ENCODE results near the gene CSTF3.

CSTF3 gene

GRCh38 chr11:33157103-33158027 lies 3.9 kb downstream of the CSTF3 start:
- peaks cover 70% of the 10 kb centered on the region for H3K36me3 ChIP-seq (ENCODE audit: control insufficient read depth, low read length)
- H3K9me2 ChIP-seq (replicated peaks; ENCODE audit: control insufficient read depth, low read length) = no peaks in the 10 kb centered on the region
- TF ChIP-seq CTCF (IDR thresholded peaks at IDR 0.05; ENCODE audit: low read depth, low read length, poor library complexity, severe bottlenecking) (no peak), EZH2phosphoT487 (IDR thresholded peaks at IDR 0.05; ENCODE audit: borderline replicate concordance, low read length) (no peak)
- H3K4me2 ChIP-seq (ENCODE audit: low read length) = peak overlapping the region; percentile 81
- H3K27ac ChIP-seq (ENCODE audit: low read depth, low read length) = no peak overlapping the region
- H3K27me3 ChIP-seq (ENCODE audit: control insufficient read depth, low read length) = no peaks in the 10 kb centered on the region
- peaks cover 34% of the 10 kb centered on the region for H3K4me1 ChIP-seq (ENCODE audit: control insufficient read depth, low read length)
- H3K79me2 ChIP-seq (ENCODE audit: control insufficient read depth, low read length) = peaks cover 100% of the 10 kb centered on the region
- peak overlapping the region; percentile 94; the same call in 1 of the 2 replicates for H3K4me3 ChIP-seq (ENCODE audit: low read length)
- no peaks in the 10 kb centered on the region for H3F3A ChIP-seq (ENCODE audit: control insufficient read depth, insufficient read depth)
- no peaks in the 10 kb centered on the region for H3K9me3 ChIP-seq (ENCODE audit: control insufficient read depth, insufficient read depth, low read length)
- peaks cover 12% of the 10 kb centered on the region; the same call in 1 of the 2 replicates for H4K20me1 ChIP-seq (ENCODE audit: control insufficient read depth, insufficient read depth, low read depth, low read length)

GRCh38 chr11:33151399-33151798 lies 9.9 kb downstream of the CSTF3 start:
- Histone ChIP-seq H4K20me1 (ENCODE audit: control insufficient read depth, insufficient read depth, low read depth, low read length) (peaks cover 12% of the 10 kb centered on the region; the same call in 1 of the 2 replicates), H3K4me2 (ENCODE audit: low read length) (no peak overlapping the region), H3F3A (ENCODE audit: control insufficient read depth, insufficient read depth) (no peaks in the 10 kb centered on the region), H3K4me1 (ENCODE audit: control insufficient read depth, low read length) (0 out of 2 replicates have a peak, but pooled peaks cover under 1% of the 10 kb centered on the region), H3K36me3 (ENCODE audit: control insufficient read depth, low read length) (peaks cover 49% of the 10 kb centered on the region), H3K79me2 (ENCODE audit: control insufficient read depth, low read length) (peaks cover 100% of the 10 kb centered on the region), H3K27me3 (ENCODE audit: control insufficient read depth, low read length) (no peaks in the 10 kb centered on the region), H3K4me3 (ENCODE audit: low read length) (no peak overlapping the region), H3K9me2 (replicated peaks; ENCODE audit: control insufficient read depth, low read length) (no peaks in the 10 kb centered on the region), H3K9me3 (ENCODE audit: control insufficient read depth, insufficient read depth, low read length) (no peaks in the 10 kb centered on the region), H3K27ac (ENCODE audit: low read depth, low read length) (no peak overlapping the region)
- no peak for TF ChIP-seq CTCF (IDR thresholded peaks at IDR 0.05; ENCODE audit: low read depth, low read length, poor library complexity, severe bottlenecking)
- TF ChIP-seq EZH2phosphoT487 (IDR thresholded peaks at IDR 0.05; ENCODE audit: borderline replicate concordance, low read length) = no peak

GRCh38 chr11:33147559-33147958 lies 13.7 kb downstream of the CSTF3 start:
- Histone ChIP-seq H3K9me3 (ENCODE audit: control insufficient read depth, insufficient read depth, low read length) (no peaks in the 10 kb centered on the region), H3K4me1 (ENCODE audit: control insufficient read depth, low read length) (no peaks in the 10 kb centered on the region), H3K4me3 (ENCODE audit: low read length) (no peak overlapping the region), H3K79me2 (ENCODE audit: control insufficient read depth, low read length) (peaks cover 100% of the 10 kb centered on the region), H3K9me2 (replicated peaks; ENCODE audit: control insufficient read depth, low read length) (no peaks in the 10 kb centered on the region), H3F3A (ENCODE audit: control insufficient read depth, insufficient read depth) (no peaks in the 10 kb centered on the region), H3K27me3 (ENCODE audit: control insufficient read depth, low read length) (no peaks in the 10 kb centered on the region), H4K20me1 (ENCODE audit: control insufficient read depth, insufficient read depth, low read depth, low read length) (no peaks in the 10 kb centered on the region; the same call in 1 of the 2 replicates), H3K4me2 (ENCODE audit: low read length) (no peak overlapping the region), H3K27ac (ENCODE audit: low read depth, low read length) (no peak overlapping the region), H3K36me3 (ENCODE audit: control insufficient read depth, low read length) (peaks cover 32% of the 10 kb centered on the region)
- TF ChIP-seq CTCF (IDR thresholded peaks at IDR 0.05; ENCODE audit: low read depth, low read length, poor library complexity, severe bottlenecking) (no peak), EZH2phosphoT487 (IDR thresholded peaks at IDR 0.05; ENCODE audit: borderline replicate concordance, low read length) (no peak)

All from DOHH2 (cell line).